ENCODE measurements around the gene GRIN2C.

GRCh38 chr17:74864866-74865395, 5.2 kb upstream of the GRIN2C start:
- TF ChIP-seq CTCF (IDR thresholded peaks at IDR 0.05; ENCODE audit: low read depth, low read length) = peak; percentile 89
- no peak for TF ChIP-seq EZH2phosphoT487 (IDR thresholded peaks at IDR 0.05; ENCODE audit: low read depth)

Data from OCI-LY3 (cell line).